GM19240 (cell line): Measurements from ENCODE around the gene BLTP3A.
"Not testable (repeated sequence)": the region's sequence is repeated elsewhere in the genome, so short reads cannot be mapped to it uniquely, and the experiment has no call there.

Source experiments
- DNase-seq: peaks from one replicate; pipeline ENCODE4 v3.0.0; 2011; ENCODE audit warnings: low spot score; ENCODE audit not compliant: insufficient read length

BLTP3A gene

GRCh38 chr6:34788111-34788510, 3.8 kb upstream of the BLTP3A start:
- DNase-seq = no peak

GRCh38 chr6:34791164-34791700, 651 bp upstream of the BLTP3A start:
- peak; percentile 52 for DNase-seq

- no peak for DNase-seq
Measured at GRCh38 chr6:34792605-34793500, 970 bp downstream of the BLTP3A start.

- DNase-seq = no peak
Measured at GRCh38 chr6:34793877-34794276, 2.0 kb downstream of the BLTP3A start.

GRCh38 chr6:34795836-34796425, 4.0 kb downstream of the BLTP3A start:
- DNase-seq = no peak

- DNase-seq = no peak
Measured at GRCh38 chr6:34798057-34798456, 6.2 kb downstream of the BLTP3A start.

- no peak for DNase-seq
Measured at GRCh38 chr6:34799547-34799946, 7.7 kb downstream of the BLTP3A start.

- DNase-seq = no peak
Measured at GRCh38 chr6:34804543-34804942, 12.7 kb downstream of the BLTP3A start.

GRCh38 chr6:34805074-34805473, 13.2 kb downstream of the BLTP3A start:
- not testable (repeated sequence) for DNase-seq

GRCh38 chr6:34806738-34807453, 15.0 kb downstream of the BLTP3A start:
- DNase-seq = no peak

- DNase-seq = not testable (repeated sequence)
Measured at GRCh38 chr6:34808473-34808872, 16.6 kb downstream of the BLTP3A start.

GRCh38 chr6:34809419-34809818, 17.5 kb downstream of the BLTP3A start:
- not testable (repeated sequence) for DNase-seq

- no peak for DNase-seq
Measured at GRCh38 chr6:34810017-34810882, 18.4 kb downstream of the BLTP3A start.

- no peak for DNase-seq
Measured at GRCh38 chr6:34810936-34811632, 19.2 kb downstream of the BLTP3A start.

- no peak for DNase-seq
Measured at GRCh38 chr6:34813028-34813713, 21.3 kb downstream of the BLTP3A start.

- no peak for DNase-seq
Measured at GRCh38 chr6:34816635-34817301, 24.9 kb downstream of the BLTP3A start.

- DNase-seq = no peak
Measured at GRCh38 chr6:34817446-34817845, 25.6 kb downstream of the BLTP3A start.

GRCh38 chr6:34818872-34819570, 27.1 kb downstream of the BLTP3A start:
- not testable (repeated sequence) for DNase-seq
